Astrocyte of the spinal cord (primary cell): ENCODE results near the gene MAP1B.

Experiments
- DNase-seq: peaks from one replicate; pipeline ENCODE4 v3.0.0; 2011; ENCODE audit warnings: low read depth, low spot score
- H3K4me3 ChIP-seq: 2 replicates; pipeline ENCODE4 v1.5.1; 2011; ENCODE audit warnings: low read depth, mild to moderate bottlenecking, low read length, moderate library complexity
- CTCF ChIP-seq: IDR thresholded peaks from 2 replicates; pipeline ENCODE4 v1.5.1; 2012; ENCODE audit warnings: low read depth, mild to moderate bottlenecking, low read length, inconsistent platforms
- in situ Hi-C: cut with HindIII; loops from 2 replicates; pipeline ENCODE4 v1.10.0; 2017; ENCODE audit warnings: low sequenced_read_pairs

The MAP1B gene

GRCh38 chr5:72134226-72134899 is 27.1 kb downstream of the MAP1B start:
- in situ Hi-C loops = no loop called here
- H3K4me3 ChIP-seq = no peak overlapping the region
- peak; percentile 5 for TF ChIP-seq CTCF
- DNase-seq = peak; percentile 43

- in situ Hi-C loops = no loop called here
- H3K4me3 ChIP-seq = no peak overlapping the region
- TF ChIP-seq CTCF = peak; percentile 38
- DNase-seq = no peak
These were observed 30.6 kb downstream of the MAP1B start for GRCh38 chr5:72137826-72138409.

GRCh38 chr5:72138943-72139521 is 31.8 kb downstream of the MAP1B start:
- in situ Hi-C loops = no loop called here
- TF ChIP-seq CTCF = no peak
- DNase-seq = peak; percentile 96
- H3K4me3 ChIP-seq = no peak overlapping the region

- in situ Hi-C loops = no loop called here
- no peak overlapping the region for H3K4me3 ChIP-seq
- no peak for DNase-seq
- TF ChIP-seq CTCF = no peak
These were observed 33.4 kb downstream of the MAP1B start for GRCh38 chr5:72140711-72141110.

- in situ Hi-C loops = no loop called here
- DNase-seq = peak; percentile 96
- no peak for TF ChIP-seq CTCF
- H3K4me3 ChIP-seq = no peak overlapping the region
These were observed 34.4 kb downstream of the MAP1B start for GRCh38 chr5:72141440-72142355.

- no peak for TF ChIP-seq CTCF
- in situ Hi-C loops = no loop called here
- DNase-seq = no peak
- H3K4me3 ChIP-seq = no peak overlapping the region
These were observed 37.5 kb downstream of the MAP1B start for GRCh38 chr5:72144762-72145161.
